Nephron progenitor cell (in vitro differentiated cells): Measurements from ENCODE around the gene FNBP1.

ENCODE experiments used
- DNase-seq: peaks from one replicate; pipeline ENCODE4 v3.0.0; 2021
- H3K27ac Mint-ChIP-seq: 2 replicates; pipeline ENCODE4 v1.8.0; 2021; ENCODE audit warnings: mild to moderate bottlenecking, moderate library complexity, mixed read lengths
- H3K27me3 Mint-ChIP-seq: 2 replicates; pipeline ENCODE4 v1.8.0; 2021; ENCODE audit warnings: mild to moderate bottlenecking, low read depth, mixed read lengths; ENCODE audit not compliant: poor library complexity
- H3K36me3 Mint-ChIP-seq: 2 replicates; pipeline ENCODE4 v1.8.0; 2021; ENCODE audit warnings: low read depth, mixed read lengths
- H3K4me1 Mint-ChIP-seq: 2 replicates; pipeline ENCODE4 v1.8.0; 2021; ENCODE audit warnings: mixed read lengths
- H3K4me3 Mint-ChIP-seq: 2 replicates; pipeline ENCODE4 v1.8.0; 2021; ENCODE audit warnings: mild to moderate bottlenecking, moderate library complexity, mixed read lengths
- H3K9me3 Mint-ChIP-seq: 2 replicates; pipeline ENCODE4 v1.8.0; 2021; ENCODE audit warnings: mild to moderate bottlenecking, moderate library complexity, mixed read lengths
- CTCF ChIP-seq: fragments of 200-600 bp; sonication (generic); IDR thresholded peaks from 2 replicates; pipeline ENCODE4 v1.5.0; 2021; ENCODE audit warnings: antibody characterized with exemption

FNBP1 gene

GRCh38 chr9:129914051-129914450, 128.9 kb downstream of the FNBP1 start:
- no peak for DNase-seq
- H3K4me1 Mint-ChIP-seq = peaks cover 7% of the 10 kb centered on the region
- TF ChIP-seq CTCF = no peak
- no peaks in the 10 kb centered on the region for H3K27me3 Mint-ChIP-seq
- no peak overlapping the region for H3K4me3 Mint-ChIP-seq
- peaks cover 26% of the 10 kb centered on the region for H3K36me3 Mint-ChIP-seq
- no peak overlapping the region for H3K27ac Mint-ChIP-seq
- no peaks in the 10 kb centered on the region for H3K9me3 Mint-ChIP-seq

DNA sequence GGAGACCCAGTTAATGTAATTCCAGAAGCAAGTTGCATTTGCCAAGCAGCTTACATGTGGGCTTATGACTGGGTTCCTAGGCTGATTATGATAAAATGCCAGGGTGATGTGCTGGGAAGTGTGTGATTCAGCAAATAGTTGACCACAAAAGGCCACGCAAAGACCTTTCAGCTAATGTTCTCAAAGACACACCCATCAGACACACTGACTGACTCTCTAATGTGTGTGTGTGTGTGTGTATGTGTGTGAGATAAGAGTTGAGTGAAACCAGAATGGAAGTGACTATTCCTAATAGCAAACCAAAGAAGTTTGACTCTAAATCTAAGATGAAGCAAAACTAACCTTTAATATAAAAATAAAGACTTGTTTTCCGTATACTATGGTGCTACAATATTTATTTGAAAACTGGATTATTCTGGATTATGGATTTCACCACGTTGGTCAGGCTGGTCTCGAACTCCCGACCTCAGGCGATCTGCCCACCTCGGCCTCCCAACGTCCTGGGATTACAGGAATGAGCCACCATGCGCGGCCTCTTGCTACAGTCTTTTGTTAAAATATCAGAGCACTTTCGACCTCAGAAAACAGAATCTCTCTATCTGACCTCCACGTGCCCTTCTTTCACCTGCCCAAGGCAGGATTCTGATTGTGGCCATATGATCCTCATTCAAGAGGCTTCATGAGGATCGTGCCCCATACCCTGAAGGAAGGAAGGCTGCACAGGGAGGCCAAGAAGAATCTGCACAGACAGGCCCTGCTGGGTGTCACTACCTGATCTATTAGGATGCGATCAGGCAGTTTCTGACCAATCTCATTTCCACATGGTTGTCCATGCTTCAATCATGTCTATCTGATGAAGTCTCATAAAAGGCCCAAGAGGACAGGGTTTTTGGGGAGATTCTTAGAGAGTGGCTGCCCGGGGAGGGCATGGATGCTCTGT, 132.1 kb downstream of the FNBP1 start:
- Mint-ChIP-seq H3K9me3 (peaks cover 10% of the 10 kb centered on the region), H3K27ac (no peak overlapping the region), H3K36me3 (peaks cover 35% of the 10 kb centered on the region), H3K27me3 (no peaks in the 10 kb centered on the region), H3K4me1 (no peaks in the 10 kb centered on the region), H3K4me3 (no peak overlapping the region)
- no peak for DNase-seq
- TF ChIP-seq CTCF = no peak

- Mint-ChIP-seq H3K4me3 (no peak overlapping the region), H3K27ac (peak overlapping the region; percentile 42), H3K9me3 (peaks cover 10% of the 10 kb centered on the region), H3K36me3 (peaks cover 46% of the 10 kb centered on the region), H3K27me3 (no peaks in the 10 kb centered on the region), H3K4me1 (no peaks in the 10 kb centered on the region)
- no peak for TF ChIP-seq CTCF
- no peak for DNase-seq
These were observed 133.1 kb downstream of the FNBP1 start for GRCh38 chr9:129909851-129910250.

- Mint-ChIP-seq H3K27me3 (no peaks in the 10 kb centered on the region), H3K27ac (peak overlapping the region; percentile 75), H3K36me3 (peaks cover 55% of the 10 kb centered on the region), H3K4me3 (no peak overlapping the region), H3K9me3 (peaks cover 10% of the 10 kb centered on the region), H3K4me1 (no peaks in the 10 kb centered on the region)
- no peak for DNase-seq
- no peak for TF ChIP-seq CTCF
These were observed 134.1 kb downstream of the FNBP1 start for GRCh38 chr9:129908906-129909305.

- H3K4me1 Mint-ChIP-seq = no peaks in the 10 kb centered on the region
- DNase-seq = no peak
- no peak for TF ChIP-seq CTCF
- H3K36me3 Mint-ChIP-seq = peaks cover 60% of the 10 kb centered on the region
- no peaks in the 10 kb centered on the region for H3K27me3 Mint-ChIP-seq
- H3K9me3 Mint-ChIP-seq = peaks cover 10% of the 10 kb centered on the region
- no peak overlapping the region for H3K4me3 Mint-ChIP-seq
- H3K27ac Mint-ChIP-seq = no peak overlapping the region
These were observed 135.8 kb downstream of the FNBP1 start for GRCh38 chr9:129907201-129907600.

DNA sequence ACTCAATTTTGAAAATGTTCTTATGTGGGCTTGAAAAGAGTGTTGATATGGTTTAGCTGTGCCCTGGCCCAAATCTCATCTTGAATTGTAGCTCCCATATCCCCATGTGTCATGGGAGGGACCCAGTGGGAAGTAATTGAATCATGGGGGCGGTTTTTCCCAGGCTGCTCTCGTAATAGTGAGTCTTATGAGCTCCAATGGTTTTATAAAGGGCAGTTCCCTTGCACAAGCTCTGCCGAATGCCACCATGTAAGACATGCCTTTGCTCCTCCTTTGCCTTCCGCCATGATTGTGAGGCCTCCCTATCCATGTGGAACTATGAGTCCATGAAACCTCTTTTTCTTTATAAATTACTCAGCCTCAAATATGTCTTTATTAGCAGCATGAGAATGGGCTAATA, 136.7 kb downstream of the FNBP1 start:
- Mint-ChIP-seq H3K27me3 (no peaks in the 10 kb centered on the region), H3K9me3 (peaks cover 10% of the 10 kb centered on the region), H3K4me1 (no peaks in the 10 kb centered on the region), H3K27ac (no peak overlapping the region), H3K4me3 (no peak overlapping the region), H3K36me3 (peaks cover 69% of the 10 kb centered on the region)
- TF ChIP-seq CTCF = no peak
- no peak for DNase-seq
